CD4-positive, alpha-beta T cell (primary cell): ENCODE measurements around the gene CSTB. TPM values are rescaled to one million over a fixed set of nuclear protein-coding genes. Genes with fewer than 3 reads are reported as not detected.
A peak's percentile ranks its signal among the peaks of the same experiment; 100 is the strongest.

Experiments used
- ATAC-seq: fragments of 200-7000 bp; cut with Tn5 transposase; one replicate; pipeline ENCODE4 v1.10.0; 2022; ENCODE audit warnings: mild to moderate bottlenecking; ENCODE audit not compliant: poor library complexity
- CTCF ChIA-PET: fragments of 350-600 bp; sonication (Branson Sonifier 250); formaldehyde crosslinking; loops from one replicate; lab custom pipeline; 2021; ENCODE audit warnings: antibody characterized with exemption, inconsistent platforms; lab: Charles Lee
- POLR2A ChIA-PET: fragments of 350-600 bp; sonication (Branson Sonifier 250); formaldehyde crosslinking; loops from one replicate; lab custom pipeline; 2021; ENCODE audit warnings: antibody characterized with exemption, inconsistent platforms; lab: Charles Lee
- DNase-seq, 14 experiments: peaks; one replicate each; pipeline ENCODE4 v3.0.0-alpha.2; 2013 to 2020; ENCODE audit warnings: mixed read lengths in 2 of 14
- H3K27ac ChIP-seq, 2 donors: one replicate each; pipeline versions ENCODE4 v1.5.1 to v1.7.0; 2013; ENCODE audit warnings: low read length in 2 of 2, low read depth in 1 of 2, mild to moderate bottlenecking in 1 of 2
- H3K27me3 ChIP-seq, 2 experiments: 1 replicate in 1 of 2; 2 replicates in 1 of 2; pipeline versions ENCODE4 v1.6.1 to v1.7.0; 2013; ENCODE audit warnings: low read length in 2 of 2, control low read depth in 1 of 2, mild to moderate bottlenecking in 1 of 2, moderate library complexity in 1 of 2; ENCODE audit not compliant: insufficient read depth in 2 of 2, control insufficient read depth in 1 of 2
- H3K36me3 ChIP-seq: one replicate; pipeline ENCODE4 v1.6.1; 2013; ENCODE audit warnings: low read length, control low read depth; ENCODE audit not compliant: insufficient read depth
- H3K4me1 ChIP-seq: one replicate; pipeline ENCODE4 v1.6.1; 2013; ENCODE audit warnings: low read length, control low read depth; ENCODE audit not compliant: insufficient read depth
- H3K4me3 ChIP-seq: one replicate; pipeline ENCODE4 v1.5.1; 2013; ENCODE audit warnings: mild to moderate bottlenecking, low read length, moderate library complexity
- H3K9me3 ChIP-seq, 2 experiments: 1 replicate in 1 of 2; 2 replicates in 1 of 2; pipeline versions ENCODE4 v1.6.1 to v1.7.0; 2013; ENCODE audit warnings: low read length in 2 of 2, mild to moderate bottlenecking in 2 of 2, control low read depth in 1 of 2, moderate library complexity in 1 of 2; ENCODE audit not compliant: control insufficient read depth in 1 of 2, insufficient read depth in 1 of 2
- H3K27ac Mint-ChIP-seq: one replicate; pipeline ENCODE4 v1.8.0; 2020; ENCODE audit warnings: mixed read lengths
- H3K27me3 Mint-ChIP-seq: one replicate; pipeline ENCODE4 v1.8.0; 2021; ENCODE audit warnings: mixed read lengths
- H3K36me3 Mint-ChIP-seq: one replicate; pipeline ENCODE4 v1.8.0; 2021; ENCODE audit warnings: low read depth, mixed read lengths
- H3K4me1 Mint-ChIP-seq: one replicate; pipeline ENCODE4 v1.8.0; 2021; ENCODE audit warnings: low read depth, mixed read lengths
- H3K4me3 Mint-ChIP-seq: one replicate; pipeline ENCODE4 v1.8.0; 2020; ENCODE audit warnings: mild to moderate bottlenecking, mixed read lengths
- H3K9me3 Mint-ChIP-seq: one replicate; pipeline ENCODE4 v1.8.0; 2020; ENCODE audit warnings: mixed read lengths
- intact Hi-C, 2 experiments: fragments of 100-400 bp; cut with DNase I in 1 of 2; cut with micrococcal nuclease in 1 of 2; formaldehyde crosslinking; loops; one replicate each; pipeline versions ENCODE4 v1.15.1 to v1.9.0; 2023 to 2025; cut with DNase I, micrococcal nuclease
- total RNA-seq, 174 experiments: library from RNA in 2 of 174; stranded (reverse) in 2 of 174; gene quantifications; one replicate each; pipeline ENCODE4 v1.2.3 and lab custom pipeline; 2021 to 2026
- TF ChIP-seq, protein P1 (sequence below): fragments of 200-600 bp; IDR thresholded peaks from one replicate; pipeline ENCODE4 v1.8.0; 2022; ENCODE audit warnings: antibody characterized with exemption, mild to moderate bottlenecking

CSTB gene
- total RNA-seq, 2 experiments from 2014 or later = 13.4 to 14.5 TPM

DNA sequence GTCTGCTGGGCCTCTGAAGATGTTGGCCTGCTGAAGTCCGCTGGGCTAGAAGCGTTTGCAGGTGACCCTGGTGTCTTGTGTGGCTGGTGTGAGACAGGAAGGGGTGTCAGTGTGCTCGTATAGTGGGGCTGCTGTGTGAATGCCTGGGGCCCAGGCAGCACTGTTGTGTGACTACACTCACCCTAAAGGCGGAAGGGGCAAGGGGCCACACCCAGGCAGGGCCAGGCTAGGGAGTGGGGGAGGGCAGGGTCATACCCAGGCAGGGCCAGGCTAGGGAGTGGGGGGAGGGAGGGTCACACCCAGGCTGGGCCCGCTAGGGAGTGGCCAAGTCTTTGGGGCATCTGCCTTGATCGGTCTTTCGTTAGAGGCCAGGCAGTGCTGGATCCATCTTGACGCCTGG lies 32.2 kb downstream of the CSTB start:
- Histone ChIP-seq H3K27ac (no peak overlapping the region), H3K4me3 (no peak overlapping the region), H3K27me3 (no peaks in the 10 kb centered on the region), H3K9me3 (peaks cover 0 to 4% of the 10 kb centered on the region in 2 experiments), H3K36me3 (peaks cover 60% of the 10 kb centered on the region), H3K4me1 (no peaks in the 10 kb centered on the region)
- Mint-ChIP-seq H3K4me1 (peaks cover 12% of the 10 kb centered on the region), H3K27me3 (no peaks in the 10 kb centered on the region), H3K27ac (no peak overlapping the region), H3K36me3 (peaks cover 44% of the 10 kb centered on the region), H3K9me3 (no peaks in the 10 kb centered on the region), H3K4me3 (no peak overlapping the region)
- ATAC-seq = no peak
- TF ChIP-seq, protein P1, sequence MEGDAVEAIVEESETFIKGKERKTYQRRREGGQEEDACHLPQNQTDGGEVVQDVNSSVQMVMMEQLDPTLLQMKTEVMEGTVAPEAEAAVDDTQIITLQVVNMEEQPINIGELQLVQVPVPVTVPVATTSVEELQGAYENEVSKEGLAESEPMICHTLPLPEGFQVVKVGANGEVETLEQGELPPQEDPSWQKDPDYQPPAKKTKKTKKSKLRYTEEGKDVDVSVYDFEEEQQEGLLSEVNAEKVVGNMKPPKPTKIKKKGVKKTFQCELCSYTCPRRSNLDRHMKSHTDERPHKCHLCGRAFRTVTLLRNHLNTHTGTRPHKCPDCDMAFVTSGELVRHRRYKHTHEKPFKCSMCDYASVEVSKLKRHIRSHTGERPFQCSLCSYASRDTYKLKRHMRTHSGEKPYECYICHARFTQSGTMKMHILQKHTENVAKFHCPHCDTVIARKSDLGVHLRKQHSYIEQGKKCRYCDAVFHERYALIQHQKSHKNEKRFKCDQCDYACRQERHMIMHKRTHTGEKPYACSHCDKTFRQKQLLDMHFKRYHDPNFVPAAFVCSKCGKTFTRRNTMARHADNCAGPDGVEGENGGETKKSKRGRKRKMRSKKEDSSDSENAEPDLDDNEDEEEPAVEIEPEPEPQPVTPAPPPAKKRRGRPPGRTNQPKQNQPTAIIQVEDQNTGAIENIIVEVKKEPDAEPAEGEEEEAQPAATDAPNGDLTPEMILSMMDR = no peak
- no peak for DNase-seq
- CTCF ChIA-PET = no interaction called here
- intact Hi-C loops = loop anchor here in 1 of 2 experiments (10.0 kb wide), 1 partner anchor 59 kb away; no protein-coding TSS in a partner anchor
- POLR2A ChIA-PET = no interaction called here

DNA sequence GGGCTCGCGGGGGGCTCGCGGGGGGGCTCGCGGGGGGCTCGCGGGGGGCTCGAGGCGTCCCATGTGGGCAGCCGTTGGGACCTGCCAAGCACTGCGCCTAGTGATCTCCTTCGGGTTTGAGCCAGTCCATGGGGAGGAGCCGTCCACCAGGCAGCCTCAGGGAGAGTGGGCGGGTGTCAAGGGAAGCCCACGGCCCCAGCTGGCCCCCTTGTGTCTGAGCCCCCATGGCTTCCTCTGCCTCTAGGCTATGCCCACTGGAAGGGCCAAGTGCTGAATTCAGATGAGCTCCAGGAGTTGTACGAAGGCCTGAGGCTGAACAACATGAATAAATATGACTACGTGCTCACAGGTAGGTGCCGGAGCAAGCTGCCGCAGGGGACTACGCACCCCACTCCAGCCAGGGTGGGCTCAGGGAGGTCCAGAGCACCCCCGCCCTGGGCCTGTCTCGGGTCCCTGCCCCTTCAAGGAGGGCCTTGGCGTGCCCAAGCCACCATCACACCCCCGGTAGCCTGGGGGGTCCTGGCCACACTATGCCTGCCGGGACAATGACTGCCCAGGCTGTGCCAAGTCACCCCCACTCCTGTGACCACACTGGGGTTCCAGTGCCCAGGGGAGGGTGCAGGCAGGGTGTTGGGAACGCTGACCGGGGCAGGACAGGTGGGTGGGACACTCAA lies 34.5 kb downstream of the CSTB start:
- POLR2A ChIA-PET = no interaction called here

DNA sequence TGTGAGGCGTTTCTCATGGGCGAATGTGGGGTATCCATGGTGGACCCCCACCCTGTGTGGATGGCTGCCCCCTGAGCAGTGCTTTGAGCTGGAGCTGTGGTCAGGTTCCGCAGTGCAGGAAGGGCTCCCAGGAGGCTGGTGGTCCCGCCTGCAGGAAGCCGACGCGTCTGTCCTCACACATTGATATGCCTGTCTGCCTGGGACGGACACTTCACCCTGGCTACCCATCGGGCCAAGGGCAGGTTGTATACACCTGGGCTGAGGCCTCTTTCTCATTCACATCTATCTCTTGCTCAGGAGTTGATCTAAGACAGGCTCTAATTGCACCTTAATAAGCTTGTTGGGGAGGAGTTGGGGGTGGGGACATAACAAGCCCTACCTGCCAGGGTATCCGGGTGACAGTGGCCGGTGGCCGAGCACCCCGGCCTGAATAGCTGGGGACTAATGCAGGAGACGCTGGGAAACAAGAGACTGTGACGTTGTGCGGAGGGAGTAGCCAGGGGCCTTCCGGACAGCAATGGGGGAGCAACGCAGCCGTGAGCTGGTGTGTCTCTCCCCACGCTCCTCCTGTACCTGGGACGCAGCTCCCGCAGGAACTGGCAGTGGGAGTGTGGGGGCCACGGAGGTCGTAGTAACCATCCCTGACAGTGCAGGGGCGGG lies 35.5 kb downstream of the CSTB start:
- no peaks in the 10 kb centered on the region for H3K9me3 Mint-ChIP-seq
- H3K4me3 ChIP-seq = no peak overlapping the region
- ATAC-seq (peak; percentile 48), DNase-seq (peak in 2 of 14 experiments; percentile 75 to 81)
- CTCF ChIA-PET = no interaction called here
- peak overlapping the region; percentile 65 for H3K4me3 Mint-ChIP-seq
- no peaks in the 10 kb centered on the region for H3K27me3 ChIP-seq
- H3K27ac ChIP-seq = no peak overlapping the region
- POLR2A ChIA-PET = no interaction called here
- H3K4me1 Mint-ChIP-seq = peaks cover 12% of the 10 kb centered on the region
- H3K36me3 ChIP-seq = peaks cover 36% of the 10 kb centered on the region
- H3K4me1 ChIP-seq = peaks cover 3% of the 10 kb centered on the region
- TF ChIP-seq, protein P1 = no peak
- peaks cover 0 to 4% of the 10 kb centered on the region in 2 experiments for H3K9me3 ChIP-seq
- peak overlapping the region; percentile 83 for H3K27ac Mint-ChIP-seq
- no peaks in the 10 kb centered on the region for H3K27me3 Mint-ChIP-seq
- intact Hi-C loops = loop anchor here in 1 of 2 experiments (10.0 kb wide), 1 partner anchor 56 kb away; no protein-coding TSS in a partner anchor
- H3K36me3 Mint-ChIP-seq = peaks cover 36% of the 10 kb centered on the region

More for the DNA sequence above, 34.5 kb downstream of the CSTB start:
- H3K4me1 ChIP-seq = no peaks in the 10 kb centered on the region
- DNase-seq (no peak), ATAC-seq (no peak)
- TF ChIP-seq, protein P1 = no peak
- H3K27me3 ChIP-seq = no peaks in the 10 kb centered on the region
- peaks cover 0 to 4% of the 10 kb centered on the region in 2 experiments for H3K9me3 ChIP-seq
- Mint-ChIP-seq H3K27me3 (no peaks in the 10 kb centered on the region), H3K27ac (no peak overlapping the region), H3K36me3 (peaks cover 37% of the 10 kb centered on the region), H3K4me1 (peaks cover 12% of the 10 kb centered on the region), H3K9me3 (no peaks in the 10 kb centered on the region), H3K4me3 (no peak overlapping the region)
- H3K36me3 ChIP-seq = peaks cover 44% of the 10 kb centered on the region
- CTCF ChIA-PET = no interaction called here
- intact Hi-C loops = loop anchor here in 1 of 2 experiments (10.0 kb wide), 1 partner anchor 57 kb away; no protein-coding TSS in a partner anchor
- no peak overlapping the region for H3K4me3 ChIP-seq
- no peak overlapping the region for H3K27ac ChIP-seq
